Stimulated activated CD4-positive, alpha-beta T cell treated with anti-CD3 and anti-CD28 coated beads, Interleukin-15, amount 100 ng/mL, for 1 hour (primary cell): ENCODE results near the gene SLC16A8.

Experiments
- DNase-seq, 2 donors: peaks; one replicate each; pipeline ENCODE4 v3.0.0-alpha.2; 2020; ENCODE audit warnings: low read depth in 1 of 2, low spot score in 1 of 2

SLC16A8 gene

DNA sequence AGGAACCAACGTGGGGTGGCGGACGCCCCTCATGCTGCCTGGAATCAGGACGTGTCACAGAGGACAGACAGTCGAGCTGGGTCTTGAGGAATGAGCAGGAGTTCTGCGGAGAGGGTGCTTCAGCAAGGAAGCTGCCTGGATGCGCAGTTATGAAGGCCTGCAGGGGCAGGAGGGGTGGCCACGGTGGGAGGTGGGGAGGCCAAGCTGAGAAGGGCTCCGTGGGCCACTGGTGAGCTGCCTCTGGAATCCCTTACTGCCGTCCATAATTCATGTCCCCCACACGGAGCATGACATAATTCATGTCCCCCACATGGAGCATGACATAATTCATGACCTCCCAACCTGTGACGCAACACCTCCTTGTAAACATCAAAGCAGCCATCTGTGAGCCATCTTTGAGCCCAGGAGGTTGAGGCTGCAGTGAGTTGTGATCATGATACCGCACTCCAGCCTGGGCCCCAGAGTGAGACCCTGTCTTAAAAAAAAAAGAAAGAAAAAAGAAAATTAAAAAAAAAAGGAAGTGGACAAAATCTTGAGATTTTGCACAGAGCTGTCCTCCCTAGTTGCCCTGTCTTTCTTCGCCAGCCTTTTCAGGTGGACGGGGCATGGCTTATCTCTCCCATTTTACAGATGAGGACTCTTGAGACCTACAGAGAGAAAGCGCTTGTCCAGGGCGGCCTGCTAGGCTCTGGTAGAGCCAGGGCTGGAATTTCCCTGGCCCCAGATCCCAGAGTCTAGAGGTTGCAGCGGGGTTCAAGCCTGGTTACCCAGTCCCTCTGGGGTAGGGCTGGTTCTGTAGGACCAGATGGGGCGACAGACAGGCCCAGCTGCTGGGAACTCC lies 51.1 kb downstream of the SLC16A8 start:
- DNase-seq = no peak

DNA sequence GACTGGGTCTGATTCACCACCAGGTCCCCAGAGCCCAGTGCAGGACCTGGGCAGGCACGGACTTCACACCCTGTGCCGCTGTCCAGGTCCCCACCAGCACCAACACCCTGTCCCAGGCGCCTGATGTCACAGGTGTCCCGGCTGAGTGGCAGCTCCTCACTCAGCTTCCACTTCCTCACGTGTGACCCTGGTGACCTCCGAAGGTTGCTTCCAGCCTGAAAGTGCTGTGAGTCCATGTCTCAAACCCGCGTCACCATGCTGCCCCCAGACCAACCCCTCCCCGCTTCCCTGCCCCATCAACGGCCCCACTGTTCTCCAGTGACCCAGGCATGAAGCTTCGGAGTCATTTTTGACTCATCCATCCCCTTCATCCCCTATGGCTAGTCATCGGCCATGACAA lies 52.5 kb downstream of the SLC16A8 start:
- DNase-seq = no peak

DNA sequence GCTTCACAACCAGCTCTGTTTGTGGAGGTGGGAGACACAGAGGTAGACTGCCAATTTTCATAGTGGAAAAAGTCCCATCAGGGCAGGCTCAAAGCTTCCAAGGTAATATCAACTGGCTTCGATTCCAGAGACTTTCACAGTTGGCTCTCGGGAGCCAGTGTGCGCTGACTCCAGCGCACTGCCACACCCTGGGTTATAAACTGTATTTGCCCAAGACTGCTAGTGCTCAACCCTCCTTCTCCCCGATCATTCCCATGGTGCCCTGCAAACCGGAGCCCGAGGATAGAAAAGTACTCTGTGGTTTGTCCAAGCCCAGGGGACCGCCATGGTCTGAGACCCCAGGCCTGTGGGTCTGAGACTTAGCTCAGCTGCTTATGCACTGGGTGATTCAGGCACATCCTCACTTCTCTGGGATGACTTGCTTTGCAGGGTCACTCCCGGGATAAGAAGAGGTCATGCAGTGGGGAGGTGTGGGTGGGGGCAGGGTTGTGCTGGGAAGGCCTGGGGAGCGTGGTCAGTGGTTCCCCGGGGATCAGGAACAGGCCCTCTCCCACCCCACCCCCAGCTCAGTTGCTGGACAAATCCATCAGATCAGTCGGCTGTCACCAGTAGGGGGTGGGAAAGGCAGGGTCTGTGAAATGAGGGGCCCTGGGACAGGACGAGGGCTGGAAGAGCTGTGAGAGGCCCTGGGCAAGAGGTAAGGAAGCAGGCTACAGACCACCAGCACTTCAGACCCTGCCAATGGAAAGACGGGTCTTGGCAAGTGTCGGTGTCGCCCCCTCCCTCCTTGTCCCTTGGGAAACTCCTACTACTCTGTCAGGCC lies 53.5 kb downstream of the SLC16A8 start:
- no peak for DNase-seq

GRCh38 chr22:38029901-38030300 lies 54.1 kb downstream of the SLC16A8 start:
- no peak for DNase-seq

DNA sequence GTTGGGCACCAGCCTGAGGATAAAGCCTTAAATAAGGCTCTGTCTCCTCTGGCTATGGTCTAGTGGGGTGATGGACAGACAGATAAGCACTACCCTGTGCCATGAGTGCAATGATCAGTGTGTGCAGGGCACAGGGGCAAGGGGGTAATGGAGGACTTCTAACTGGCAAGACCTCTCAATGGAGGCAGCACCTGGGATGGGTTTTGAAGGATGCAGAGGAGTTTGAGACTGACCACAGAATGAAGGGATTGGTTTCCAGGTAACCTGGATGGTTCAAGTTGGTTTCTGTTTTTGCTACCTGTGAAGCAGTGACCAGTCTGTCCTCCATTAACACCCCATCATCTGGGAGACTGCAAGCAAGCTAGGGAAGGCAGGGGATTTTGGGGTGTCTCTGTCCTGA lies 54.6 kb downstream of the SLC16A8 start:
- no peak for DNase-seq

GRCh38 chr22:38028344-38029130 lies 55.4 kb downstream of the SLC16A8 start:
- DNase-seq = no peak
